Endothelial cell of umbilical vein (primary cell): ENCODE data around the gene PPM1L. TPM values are rescaled to one million over a fixed set of nuclear protein-coding genes. Genes with fewer than 3 reads are reported as not detected.

Experiments used
- BruUV-seq: library from RNA; stranded (reverse); fragments of 400-500 nt; replicated peaks from 2 replicates; lab custom pipeline; 2021; lab: Mats Ljungman, UMichigan
- CTCF ChIA-PET: fragments of 300-600, 350-600 bp; sonication (Branson Sonifier 250); formaldehyde crosslinking; loops from one replicate; lab custom pipeline; 2021; ENCODE audit warnings: antibody characterized with exemption, inconsistent platforms; lab: Charles Lee
- POLR2A ChIA-PET: fragments of 300-600, 350-600 bp; sonication (Branson Sonifier 250); formaldehyde crosslinking; loops from one replicate; lab custom pipeline; 2021; ENCODE audit warnings: antibody characterized with exemption, inconsistent platforms; lab: Charles Lee
- DNase-seq: peaks from one replicate; pipeline ENCODE4 v3.0.0-alpha.2; 2011; ENCODE audit warnings: low read depth, low spot score
- FAIRE-seq: peaks from 2 replicates; lab custom pipeline; 2011; peaks lifted over from hg19 to GRCh38; lab: Jason Lieb, UNC
- H2AFZ ChIP-seq: 2 replicates; pipeline ENCODE4 v1.6.0; 2012; ENCODE audit warnings: low read depth, low read length, control low read depth, inconsistent platforms
- H3K27ac ChIP-seq: 2 replicates; pipeline ENCODE4 v1.5.1; 2011; ENCODE audit warnings: low read depth, mild to moderate bottlenecking, control low read depth, low read length, moderate library complexity; ENCODE audit not compliant: insufficient read depth
- H3K27me3 ChIP-seq, 2 experiments: 2 replicates each; pipeline versions ENCODE4 v1.6.0 to v1.6.1; 2011; ENCODE audit warnings: low read length in 2 of 2, mixed read lengths in 1 of 2; ENCODE audit not compliant: control insufficient read depth in 2 of 2, insufficient read depth in 2 of 2
- H3K36me3 ChIP-seq, 2 experiments: 2 replicates in 1 of 2; 3 replicates in 1 of 2; pipeline ENCODE4 v1.5.1; 2011; ENCODE audit warnings: low read length in 2 of 2, mild to moderate bottlenecking in 1 of 2, moderate library complexity in 1 of 2; ENCODE audit not compliant: control insufficient read depth in 2 of 2, insufficient read depth in 2 of 2; ENCODE audit errors: extremely low read depth in 1 of 2
- H3K4me1 ChIP-seq: 3 replicates; pipeline ENCODE4 v1.5.1; 2011; ENCODE audit warnings: mild to moderate bottlenecking, low read length; ENCODE audit not compliant: control insufficient read depth, insufficient read depth; ENCODE audit errors: extremely low read depth
- H3K4me2 ChIP-seq: 2 replicates; pipeline ENCODE4 v1.6.1; 2011; ENCODE audit warnings: low read length, control low read depth, mixed read lengths; ENCODE audit not compliant: insufficient read depth
- H3K4me3 ChIP-seq, 3 experiments: fragments of 200-600 bp in 1 of 3; sonication (generic), shearing (Covaris generic) in 1 of 3; replicated peaks in 1 of 3; 2 replicates each; pipeline ENCODE4 v1.5.1; 2011 to 2016; ENCODE audit warnings: control low read depth in 3 of 3, low read length in 3 of 3, mild to moderate bottlenecking in 2 of 3, inconsistent platforms in 1 of 3, low read depth in 1 of 3, moderate library complexity in 1 of 3; ENCODE audit not compliant: insufficient read depth in 1 of 3
- H3K79me2 ChIP-seq: 2 replicates; pipeline ENCODE4 v1.6.0; 2012; ENCODE audit warnings: low read length, inconsistent platforms; ENCODE audit not compliant: control insufficient read depth, insufficient read depth
- H3K9ac ChIP-seq: replicated peaks from 2 replicates; pipeline ENCODE3; 2011; ENCODE audit warnings: low read length, control low read depth; ENCODE audit not compliant: insufficient read depth; ENCODE audit errors: extremely low read depth
- H3K9me1 ChIP-seq: replicated peaks from 3 replicates; pipeline ENCODE4 v1.6.0; 2011; ENCODE audit warnings: mild to moderate bottlenecking, low read length; ENCODE audit not compliant: control insufficient read depth, insufficient read depth; ENCODE audit errors: extremely low read depth
- H3K9me3 ChIP-seq: replicated peaks from 2 replicates; pipeline ENCODE4 v1.5.1; 2012; ENCODE audit warnings: low read length, inconsistent platforms; ENCODE audit not compliant: control insufficient read depth, insufficient read depth
- H4K20me1 ChIP-seq: replicated peaks from 2 replicates; pipeline ENCODE3; 2011; ENCODE audit warnings: mild to moderate bottlenecking, low read length; ENCODE audit not compliant: control insufficient read depth, insufficient read depth; ENCODE audit errors: extremely low read depth
- EZH2 ChIP-seq: IDR thresholded peaks from 2 replicates; pipeline ENCODE4 v1.6.1; 2012; ENCODE audit warnings: borderline replicate concordance, low read depth, mild to moderate bottlenecking, moderate library complexity, low read length, inconsistent platforms; ENCODE audit not compliant: severe bottlenecking
- FOS ChIP-seq: IDR thresholded peaks from 2 replicates; pipeline ENCODE4 v1.6.1; 2011; ENCODE audit warnings: mild to moderate bottlenecking, low read length, moderate library complexity, borderline replicate concordance; ENCODE audit not compliant: insufficient read depth
- GATA2 ChIP-seq: IDR thresholded peaks from 2 replicates; pipeline ENCODE4 v1.7.0; 2011; ENCODE audit warnings: low read depth, mild to moderate bottlenecking, moderate library complexity, mixed read lengths, low read length; ENCODE audit not compliant: insufficient read length, insufficient read depth
- JUN ChIP-seq: IDR thresholded peaks from 2 replicates; pipeline ENCODE4 v1.6.1; 2011; ENCODE audit warnings: borderline replicate concordance, low read depth; ENCODE audit not compliant: insufficient read length, insufficient read depth
- MYC ChIP-seq: IDR thresholded peaks from one replicate; pipeline ENCODE4 v1.6.1; 2011; ENCODE audit warnings: mild to moderate bottlenecking, low read depth, low read length
- POLR2A ChIP-seq: IDR thresholded peaks from 2 replicates; pipeline ENCODE4 v1.6.1; 2012; ENCODE audit warnings: low read depth, mild to moderate bottlenecking, control low read depth, low read length
- POLR2AphosphoS5 ChIP-seq: IDR thresholded peaks from 2 replicates; pipeline ENCODE4 v1.6.1; 2012; ENCODE audit warnings: low read depth, mild to moderate bottlenecking, control low read depth, low read length, moderate library complexity; ENCODE audit not compliant: insufficient read depth
- dilution Hi-C: fragments of 300-500 bp; cut with MboI; formaldehyde crosslinking; loops from one replicate; pipeline ENCODE4 v1.15.0; 2019; ENCODE audit warnings: low sequenced_read_pairs; ENCODE audit not compliant: extremely low pct_ligation_motif_present
- intact Hi-C: fragments of 100-400 bp; cut with micrococcal nuclease; formaldehyde crosslinking; loops from one replicate; pipeline ENCODE4 v1.10.0; 2022
- polyA plus RNA-seq, 4 experiments: library from polyadenylated mRNA; depleted of rRNA in 3 of 4; stranded (reverse) in 3 of 4; unstranded in 1 of 4; fragments of >200 nt; gene quantifications; 2 replicates each; pipeline versions ENCODE4 v1.2.1 to v1.2.3, GENCODE V29; 2011 to 2012; ENCODE audit warnings: missing spikeins in 1 of 4
- total RNA-seq: library from RNA; stranded (reverse); gene quantifications from 2 replicates; pipeline ENCODE4 v1.2.3, GENCODE V29; 2021
- TF ChIP-seq, protein P1 (sequence below), 2 donors: IDR thresholded peaks; 1 replicate in 1 of 2; 2 replicates in 1 of 2; pipeline ENCODE4 v1.5.1; 2011; ENCODE audit warnings: low read length in 2 of 2, mild to moderate bottlenecking in 2 of 2, moderate library complexity in 2 of 2, control low read depth in 1 of 2, inconsistent platforms in 1 of 2, low read depth in 1 of 2; ENCODE audit not compliant: insufficient read depth in 1 of 2; ENCODE audit errors: extremely low read depth in 1 of 2
- TF ChIP-seq, protein P2 (sequence below): IDR thresholded peaks from 2 replicates; pipeline ENCODE4 v1.6.1; 2011; ENCODE audit not compliant: insufficient read depth, insufficient read length

PPM1L gene
- total and polyA plus RNA-seq, 2 donors (not counting 3 experiments of a cell fraction or from before 2014, with no cell fraction given): 0.63 to 2.9 TPM

DNA sequence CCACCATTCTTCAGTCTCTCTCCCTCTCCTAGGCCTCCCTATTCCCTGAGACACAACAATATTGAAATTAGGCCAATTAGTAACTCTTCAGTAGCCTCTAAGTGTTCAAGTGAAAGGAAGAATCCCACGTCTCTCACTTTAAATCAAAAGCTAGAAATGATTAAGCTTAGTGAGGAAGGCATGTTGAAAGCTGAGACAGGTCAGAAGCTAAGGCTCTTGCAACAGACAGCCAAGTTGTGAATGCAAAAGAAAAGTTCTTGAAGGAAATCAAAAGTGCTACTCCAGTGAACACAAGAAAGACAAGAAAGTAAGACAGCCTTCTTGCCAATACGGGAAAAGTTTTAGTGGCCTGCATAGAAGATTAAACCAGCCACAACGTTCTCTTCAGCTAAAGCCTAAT, 41.3 kb downstream of the PPM1L start:
- TF ChIP-seq, protein P1, sequence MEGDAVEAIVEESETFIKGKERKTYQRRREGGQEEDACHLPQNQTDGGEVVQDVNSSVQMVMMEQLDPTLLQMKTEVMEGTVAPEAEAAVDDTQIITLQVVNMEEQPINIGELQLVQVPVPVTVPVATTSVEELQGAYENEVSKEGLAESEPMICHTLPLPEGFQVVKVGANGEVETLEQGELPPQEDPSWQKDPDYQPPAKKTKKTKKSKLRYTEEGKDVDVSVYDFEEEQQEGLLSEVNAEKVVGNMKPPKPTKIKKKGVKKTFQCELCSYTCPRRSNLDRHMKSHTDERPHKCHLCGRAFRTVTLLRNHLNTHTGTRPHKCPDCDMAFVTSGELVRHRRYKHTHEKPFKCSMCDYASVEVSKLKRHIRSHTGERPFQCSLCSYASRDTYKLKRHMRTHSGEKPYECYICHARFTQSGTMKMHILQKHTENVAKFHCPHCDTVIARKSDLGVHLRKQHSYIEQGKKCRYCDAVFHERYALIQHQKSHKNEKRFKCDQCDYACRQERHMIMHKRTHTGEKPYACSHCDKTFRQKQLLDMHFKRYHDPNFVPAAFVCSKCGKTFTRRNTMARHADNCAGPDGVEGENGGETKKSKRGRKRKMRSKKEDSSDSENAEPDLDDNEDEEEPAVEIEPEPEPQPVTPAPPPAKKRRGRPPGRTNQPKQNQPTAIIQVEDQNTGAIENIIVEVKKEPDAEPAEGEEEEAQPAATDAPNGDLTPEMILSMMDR (IDR thresholded peaks at IDR 0.05; ENCODE audit: extremely low read depth in 1 of 2, insufficient read depth in 1 of 2, low read depth in 1 of 2, low read length in 2 of 2): no peak
- H3K9me1 ChIP-seq: no peaks in the 10 kb centered on the region
- H3K27ac ChIP-seq: no peak overlapping the region
- FAIRE-seq (no peak), DNase-seq (no peak)
- H3K36me3 ChIP-seq: no peaks in the 10 kb centered on the region
- ChIA-PET POLR2A (no interaction called here), CTCF (no interaction called here)
- H4K20me1 ChIP-seq: no peaks in the 10 kb centered on the region
- no peaks in the 10 kb centered on the region for H3K4me1 ChIP-seq
- no peaks in the 10 kb centered on the region for H3K79me2 ChIP-seq
- no peaks in the 10 kb centered on the region for H3K27me3 ChIP-seq
- no peaks in the 10 kb centered on the region for H3K9me3 ChIP-seq
- no TSS peak for BruUV-seq
- intact Hi-C loops: no loop called here
- no peak overlapping the region for H3K4me3 ChIP-seq
- dilution Hi-C loops: no loop called here
- no peak overlapping the region for H3K4me2 ChIP-seq
- H2AFZ ChIP-seq: no peak overlapping the region
- no peak overlapping the region for H3K9ac ChIP-seq

DNA sequence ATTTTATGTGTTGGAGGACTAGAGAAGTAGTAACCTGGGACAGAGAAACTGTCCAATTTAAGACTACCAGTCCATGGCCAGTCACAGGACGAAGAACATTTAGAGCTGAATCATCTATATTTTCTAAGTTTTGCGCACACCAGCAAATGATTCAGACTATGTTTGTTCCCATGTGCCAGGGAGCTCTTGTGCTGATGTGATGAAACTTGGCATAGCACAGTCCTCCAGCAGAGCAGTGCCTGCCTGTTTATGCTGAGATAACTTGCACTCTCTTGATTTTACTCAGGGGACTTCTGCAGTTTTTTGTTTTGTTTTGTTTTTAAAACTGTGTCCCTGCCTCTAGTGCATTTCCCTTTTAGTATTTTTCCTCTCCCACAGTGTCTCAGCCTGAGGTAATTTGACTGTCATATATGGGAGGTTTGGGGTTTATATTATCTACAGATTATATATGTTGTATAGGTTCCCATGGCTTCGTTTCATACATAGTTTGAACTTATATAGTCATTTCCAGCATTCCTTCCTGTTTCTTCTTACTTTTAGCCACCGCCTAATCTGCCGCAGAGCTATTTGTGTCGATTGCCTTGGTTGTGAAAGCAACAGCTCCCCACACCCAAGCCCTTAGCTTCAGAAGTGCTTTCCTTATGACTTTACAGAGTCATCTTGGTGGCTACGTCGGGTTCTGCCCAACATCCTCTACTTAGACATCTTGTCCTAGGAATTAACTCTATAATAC, 45.5 kb downstream of the PPM1L start:
- BruUV-seq: no TSS peak
- Histone ChIP-seq H3K4me3 (no peak overlapping the region), H3K4me2 (no peak overlapping the region), H3K9ac (no peak overlapping the region), H2AFZ (no peak overlapping the region), H3K9me1 (no peaks in the 10 kb centered on the region), H3K27ac (no peak overlapping the region), H4K20me1 (no peaks in the 10 kb centered on the region), H3K4me1 (no peaks in the 10 kb centered on the region), H3K27me3 (no peaks in the 10 kb centered on the region), H3K36me3 (no peaks in the 10 kb centered on the region), H3K9me3 (no peaks in the 10 kb centered on the region), H3K79me2 (no peaks in the 10 kb centered on the region)
- FAIRE-seq (no peak), DNase-seq (no peak)
- CTCF ChIA-PET: no interaction called here
- intact Hi-C loops (no loop called here), dilution Hi-C loops (no loop called here)
- TF ChIP-seq GATA2 (no peak), MYC (no peak), POLR2A (no peak), FOS (no peak), EZH2 (no peak), JUN (no peak), POLR2AphosphoS5 (no peak)
- TF ChIP-seq, protein P2, sequence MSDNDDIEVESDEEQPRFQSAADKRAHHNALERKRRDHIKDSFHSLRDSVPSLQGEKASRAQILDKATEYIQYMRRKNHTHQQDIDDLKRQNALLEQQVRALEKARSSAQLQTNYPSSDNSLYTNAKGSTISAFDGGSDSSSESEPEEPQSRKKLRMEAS: no peak
- POLR2A ChIA-PET: no interaction called here
